AG04450 (cell line): ENCODE results near the gene CHST11. TPM values are rescaled to one million over a fixed set of nuclear protein-coding genes. Genes with fewer than 3 reads are reported as not detected.

Experiments
- CTCF ChIA-PET: fragments of 300-600, 350-600 bp; formaldehyde crosslinking; extraction: SDS; loops from one replicate; lab custom pipeline; 2022; ENCODE audit warnings: antibody characterized with exemption, inconsistent platforms; lab: Charles Lee
- POLR2A ChIA-PET: fragments of 350-600 bp; formaldehyde crosslinking; extraction: SDS; loops from one replicate; lab custom pipeline; 2021; ENCODE audit warnings: antibody characterized with exemption, inconsistent platforms; lab: Yijun Ruan, JAX
- DNase-seq: peaks from one replicate; pipeline ENCODE4 v3.0.0-alpha.2; 2011; ENCODE audit warnings: low read depth, low spot score
- H3K27ac ChIP-seq: one replicate; pipeline ENCODE4 v1.5.1; 2012; ENCODE audit warnings: low read depth, low read length, control low read depth
- H3K27me3 ChIP-seq: one replicate; pipeline ENCODE4 v1.6.0; 2012; ENCODE audit warnings: low read length; ENCODE audit not compliant: control insufficient read depth, insufficient read depth
- H3K4me3 ChIP-seq: 2 replicates; pipeline ENCODE4 v1.5.1; 2011; ENCODE audit warnings: mild to moderate bottlenecking, low read depth, low read length, control low read depth
- H3K9me3 ChIP-seq: 2 replicates; pipeline ENCODE4 v1.5.1; 2012; ENCODE audit warnings: low read length; ENCODE audit not compliant: control insufficient read depth, insufficient read depth
- CTCF ChIP-seq: IDR thresholded peaks from 2 replicates; pipeline ENCODE4 v1.5.1; 2011; ENCODE audit warnings: low read depth, low read length, control low read depth, inconsistent platforms
- polyA plus RNA-seq: library from polyadenylated mRNA; depleted of rRNA; stranded (reverse); fragments of >200 nt; gene quantifications from 2 replicates; pipeline ENCODE4 v1.2.3, GENCODE V29; 2011

CHST11 gene
- polyA plus RNA-seq, 1 experiment, result 2.7 TPM

- Histone ChIP-seq H3K27me3 (peaks cover 2% of the 10 kb centered on the region), H3K4me3 (no peak overlapping the region), H3K9me3 (no peaks in the 10 kb centered on the region), H3K27ac (no peak overlapping the region)
- POLR2A ChIA-PET, result no interaction called here
- CTCF ChIA-PET, result no interaction called here
- no peak for TF ChIP-seq CTCF
- no peak for DNase-seq
Observed at GRCh38 chr12:104649921-104650320, 193.2 kb downstream of the CHST11 start.

- POLR2A ChIA-PET, result no interaction called here
- no peak overlapping the region for H3K27ac ChIP-seq
- H3K4me3 ChIP-seq, result no peak overlapping the region
- no peak for DNase-seq
- H3K27me3 ChIP-seq, result peaks cover 2% of the 10 kb centered on the region
- no peak for TF ChIP-seq CTCF
- CTCF ChIA-PET, result no interaction called here
- H3K9me3 ChIP-seq, result no peaks in the 10 kb centered on the region
Observed at GRCh38 chr12:104650541-104650940, 193.8 kb downstream of the CHST11 start.

- ChIA-PET POLR2A (interaction anchor here (1.2 kb wide), 1 partner anchor 48 kb away, joined by 3 read pairs; no protein-coding TSS in a partner anchor), CTCF (no interaction called here)
- no peak overlapping the region for H3K4me3 ChIP-seq
Observed at GRCh38 chr12:104651811-104652210, 195.1 kb downstream of the CHST11 start.

GRCh38 chr12:104652358-104652757, 195.6 kb downstream of the CHST11 start:
- H3K27me3 ChIP-seq, result peaks cover 4% of the 10 kb centered on the region
- no peak for DNase-seq
- no peak for TF ChIP-seq CTCF
- ChIA-PET CTCF (interaction anchor here (0.6 kb wide), 1 partner anchor 23 kb away, joined by 3 read pairs; no protein-coding TSS in a partner anchor), POLR2A (interaction anchor here (1.2 kb wide), 1 partner anchor 48 kb away, joined by 3 read pairs; no protein-coding TSS in a partner anchor)
- no peaks in the 10 kb centered on the region for H3K9me3 ChIP-seq
- no peak overlapping the region for H3K4me3 ChIP-seq
- no peak overlapping the region for H3K27ac ChIP-seq

More at GRCh38 chr12:104651811-104652210, 195.1 kb downstream of the CHST11 start:
- no peak for TF ChIP-seq CTCF
- peaks cover 4% of the 10 kb centered on the region for H3K27me3 ChIP-seq
- no peak overlapping the region for H3K27ac ChIP-seq
- no peak for DNase-seq
- H3K9me3 ChIP-seq, result no peaks in the 10 kb centered on the region

- CTCF ChIA-PET, result interaction anchor here (0.6 kb wide), 1 partner anchor 23 kb away, joined by 3 read pairs; no protein-coding TSS in a partner anchor
Observed at GRCh38 chr12:104652910-104653309, 196.2 kb downstream of the CHST11 start.

More at GRCh38 chr12:104652910-104653309, 196.2 kb downstream of the CHST11 start:
- POLR2A ChIA-PET, result interaction anchor here (1.2 kb wide), 1 partner anchor 49 kb away, joined by 3 read pairs; no protein-coding TSS in a partner anchor
- Histone ChIP-seq H3K27ac (no peak overlapping the region), H3K27me3 (peaks cover 8% of the 10 kb centered on the region), H3K4me3 (no peak overlapping the region), H3K9me3 (no peaks in the 10 kb centered on the region)
- TF ChIP-seq CTCF, result no peak
- no peak for DNase-seq
